HepG2 (cell line): ENCODE data around the gene PDK1. TPM values are rescaled to one million over a fixed set of nuclear protein-coding genes. Genes with fewer than 3 reads are reported as not detected.
A peak's percentile ranks its signal among the peaks of the same experiment; 100 is the strongest.

Experiments used
- ATF7-NPFF ChIP-seq: sonication (generic); formaldehyde crosslinking; IDR thresholded peaks from 2 replicates; pipeline ENCODE4 v1.8.1; 2023; ENCODE audit warnings: mild to moderate bottlenecking, low read depth, missing genetic modification reagents, moderate library complexity
- ETV6 ChIP-seq: sonication (generic); formaldehyde crosslinking; conservative IDR thresholded peaks from 2 replicates; pipeline ENCODE4 v1.4.0; 2020; ENCODE audit warnings: missing genetic modification reagents
- FIP1L1 ChIP-seq: fragments of 200-400 bp; formaldehyde crosslinking; IDR thresholded peaks from 2 replicates; pipeline ENCODE4 v1.6.1; 2018; ENCODE audit warnings: low read depth, mild to moderate bottlenecking, low read length, moderate library complexity, borderline replicate concordance; ENCODE audit not compliant: insufficient read depth
- MBD4 ChIP-seq: IDR thresholded peaks from 2 replicates; pipeline ENCODE4 v1.6.1; 2012; ENCODE audit warnings: low read length, inconsistent platforms, borderline replicate concordance
- NFKB2 ChIP-seq: sonication (generic); formaldehyde crosslinking; IDR thresholded peaks from 2 replicates; pipeline ENCODE4 v1.4.0; 2020; ENCODE audit warnings: missing genetic modification reagents, borderline replicate concordance
- NR3C1 ChIP-seq: sonication (generic); formaldehyde crosslinking; IDR thresholded peaks from 2 replicates; pipeline ENCODE4 v1.4.0; 2020; ENCODE audit warnings: missing genetic modification reagents
- ZKSCAN1 ChIP-seq: fragments of 150-350 bp; IDR thresholded peaks from 2 replicates; pipeline ENCODE4 v1.6.1; 2014; ENCODE audit warnings: low read length
- ZNF143 ChIP-seq: sonication (generic); formaldehyde crosslinking; IDR thresholded peaks from 2 replicates; pipeline ENCODE4 v1.4.0; 2020; ENCODE audit warnings: missing genetic modification reagents
- ZNF616 ChIP-seq: sonication (generic); formaldehyde crosslinking; IDR thresholded peaks from 2 replicates; pipeline ENCODE4 v1.5.0; 2020; ENCODE audit warnings: low read depth, mild to moderate bottlenecking, missing genetic modification reagents
- ZNF746 ChIP-seq: sonication (generic); formaldehyde crosslinking; IDR thresholded peaks from 2 replicates; pipeline ENCODE4 v1.8.0; 2022; ENCODE audit warnings: mild to moderate bottlenecking, missing genetic modification reagents
- ZNF766 ChIP-seq: sonication (generic); formaldehyde crosslinking; IDR thresholded peaks from 2 replicates; pipeline ENCODE4 v1.5.0; 2020; ENCODE audit warnings: missing genetic modification reagents, borderline replicate concordance
- ZSCAN31 ChIP-seq: sonication (generic); formaldehyde crosslinking; IDR thresholded peaks from 2 replicates; pipeline ENCODE4 v1.5.0; 2020; ENCODE audit warnings: low read depth, mild to moderate bottlenecking, missing genetic modification reagents
- polyA plus RNA-seq, 8 experiments: library from polyadenylated mRNA; depleted of rRNA in 3 of 8; stranded (reverse) in 7 of 8; unstranded in 1 of 8; fragments of >200 nt; fragmentation: Illumina TruSeq in 4 of 8; extraction: Trizol in 4 of 8; gene quantifications; 2 replicates each; pipeline versions ENCODE4 v1.2.1 to v1.2.3, GENCODE V29; 2011 to 2016; ENCODE audit warnings: low read depth in 4 of 8, missing spikeins in 1 of 8, mixed read lengths in 1 of 8; ENCODE audit not compliant: insufficient read depth in 1 of 8
- total RNA-seq, 5 experiments: library from RNA; depleted of rRNA; stranded (reverse); fragments of >200 nt; fragmentation: Illumina TruSeq; extraction: Trizol; gene quantifications; 2 replicates each; pipeline ENCODE4 v1.2.3, GENCODE V29; 2016; ENCODE audit warnings: low read depth in 1 of 5
- TF ChIP-seq, protein P1 (sequence below): IDR thresholded peaks from 2 replicates; pipeline ENCODE4 v1.6.1; 2012; ENCODE audit warnings: inconsistent platforms
- TF ChIP-seq, protein P2 (sequence below): sonication (generic); formaldehyde crosslinking; conservative IDR thresholded peaks from 2 replicates; pipeline ENCODE4 v1.8.0; 2022; ENCODE audit warnings: mild to moderate bottlenecking, moderate library complexity, missing genetic modification reagents
- TF ChIP-seq, protein P3 (sequence below): sonication (generic); formaldehyde crosslinking; IDR thresholded peaks from 2 replicates; pipeline ENCODE4 v1.5.1; 2020; ENCODE audit warnings: mild to moderate bottlenecking, missing genetic modification reagents, borderline replicate concordance
- TF ChIP-seq, protein P4 (sequence below): sonication (generic); formaldehyde crosslinking; IDR thresholded peaks from 2 replicates; pipeline ENCODE4 v1.8.0; 2022; ENCODE audit warnings: mild to moderate bottlenecking, missing genetic modification reagents, borderline replicate concordance
- TF ChIP-seq, protein P5 (sequence below): sonication (generic); formaldehyde crosslinking; IDR thresholded peaks from 2 replicates; pipeline ENCODE4 v1.4.0; 2020; ENCODE audit warnings: mild to moderate bottlenecking, missing genetic modification reagents

The PDK1 gene
- total and polyA plus RNA-seq, 2 of the 13 experiments (the other 11 are each of a cell fraction or from before 2014, with no cell fraction given): 11.9 to 96.9 TPM

DNA sequence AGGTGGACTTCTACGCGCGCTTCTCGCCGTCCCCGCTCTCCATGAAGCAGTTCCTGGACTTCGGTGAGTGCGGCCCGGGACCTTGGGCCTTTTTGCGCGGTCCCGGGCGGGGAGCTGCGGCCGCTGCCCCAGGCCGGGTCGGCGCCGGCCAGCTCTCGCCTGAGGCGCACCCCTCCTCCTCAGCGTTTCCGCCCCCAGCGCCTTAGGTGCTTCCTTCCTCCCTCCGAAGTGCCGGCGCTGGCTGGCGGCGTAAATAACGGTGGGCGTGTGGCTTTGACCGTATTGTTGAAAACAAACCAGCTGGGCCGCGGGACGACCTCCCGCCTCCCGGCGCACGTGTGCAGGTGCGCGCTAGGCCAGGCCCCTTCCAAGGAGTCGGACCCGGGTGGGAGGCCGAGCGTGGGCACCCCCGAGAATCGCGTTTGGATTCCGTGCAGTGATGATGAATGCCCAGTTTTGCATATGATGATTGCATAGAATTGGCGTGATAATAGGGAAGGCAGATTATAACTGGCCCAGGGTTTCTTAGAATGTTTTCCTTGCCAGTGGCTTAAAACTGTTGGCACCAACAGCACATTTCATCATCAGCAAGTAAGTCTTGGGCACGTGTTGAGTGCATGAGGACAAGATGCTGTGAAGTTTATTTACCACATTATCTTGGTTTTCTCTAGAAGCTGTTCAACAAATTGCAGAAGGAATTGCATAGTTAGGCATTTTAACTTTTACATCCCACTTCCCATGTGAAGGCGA is 569 bp downstream of the PDK1 start (continued):
- TF ChIP-seq ZSCAN31 (CRISPR knock-in tag) (no peak), ZNF616 (CRISPR knock-in tag) (no peak), ATF7-NPFF (CRISPR knock-in tag) (peak; percentile 28; the same call in 1 of the 2 replicates), ZKSCAN1 (no peak), ZNF746 (CRISPR knock-in tag) (peak; percentile 54; the same call in 1 of the 2 replicates), MBD4 (no peak), ZNF766 (CRISPR knock-in tag) (no peak), NFKB2 (CRISPR knock-in tag) (0 out of 2 replicates have a peak, but pooled peaks have one; percentile 68), FIP1L1 (no peak), NR3C1 (CRISPR knock-in tag) (no peak), ZNF143 (CRISPR knock-in tag) (no peak), ETV6 (CRISPR knock-in tag) (no peak)
- TF ChIP-seq, protein P1, sequence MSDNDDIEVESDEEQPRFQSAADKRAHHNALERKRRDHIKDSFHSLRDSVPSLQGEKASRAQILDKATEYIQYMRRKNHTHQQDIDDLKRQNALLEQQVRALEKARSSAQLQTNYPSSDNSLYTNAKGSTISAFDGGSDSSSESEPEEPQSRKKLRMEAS: peak; percentile 90
- TF ChIP-seq, protein P2, sequence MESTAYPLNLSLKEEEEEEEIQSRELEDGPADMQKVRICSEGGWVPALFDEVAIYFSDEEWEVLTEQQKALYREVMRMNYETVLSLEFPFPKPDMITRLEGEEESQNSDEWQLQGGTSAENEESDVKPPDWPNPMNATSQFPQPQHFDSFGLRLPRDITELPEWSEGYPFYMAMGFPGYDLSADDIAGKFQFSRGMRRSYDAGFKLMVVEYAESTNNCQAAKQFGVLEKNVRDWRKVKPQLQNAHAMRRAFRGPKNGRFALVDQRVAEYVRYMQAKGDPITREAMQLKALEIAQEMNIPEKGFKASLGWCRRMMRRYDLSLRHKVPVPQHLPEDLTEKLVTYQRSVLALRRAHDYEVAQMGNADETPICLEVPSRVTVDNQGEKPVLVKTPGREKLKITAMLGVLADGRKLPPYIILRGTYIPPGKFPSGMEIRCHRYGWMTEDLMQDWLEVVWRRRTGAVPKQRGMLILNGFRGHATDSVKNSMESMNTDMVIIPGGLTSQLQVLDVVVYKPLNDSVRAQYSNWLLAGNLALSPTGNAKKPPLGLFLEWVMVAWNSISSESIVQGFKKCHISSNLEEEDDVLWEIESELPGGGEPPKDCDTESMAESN (CRISPR knock-in tag): peak; percentile 57; the same call in 1 of the 2 replicates
- TF ChIP-seq, protein P3, sequence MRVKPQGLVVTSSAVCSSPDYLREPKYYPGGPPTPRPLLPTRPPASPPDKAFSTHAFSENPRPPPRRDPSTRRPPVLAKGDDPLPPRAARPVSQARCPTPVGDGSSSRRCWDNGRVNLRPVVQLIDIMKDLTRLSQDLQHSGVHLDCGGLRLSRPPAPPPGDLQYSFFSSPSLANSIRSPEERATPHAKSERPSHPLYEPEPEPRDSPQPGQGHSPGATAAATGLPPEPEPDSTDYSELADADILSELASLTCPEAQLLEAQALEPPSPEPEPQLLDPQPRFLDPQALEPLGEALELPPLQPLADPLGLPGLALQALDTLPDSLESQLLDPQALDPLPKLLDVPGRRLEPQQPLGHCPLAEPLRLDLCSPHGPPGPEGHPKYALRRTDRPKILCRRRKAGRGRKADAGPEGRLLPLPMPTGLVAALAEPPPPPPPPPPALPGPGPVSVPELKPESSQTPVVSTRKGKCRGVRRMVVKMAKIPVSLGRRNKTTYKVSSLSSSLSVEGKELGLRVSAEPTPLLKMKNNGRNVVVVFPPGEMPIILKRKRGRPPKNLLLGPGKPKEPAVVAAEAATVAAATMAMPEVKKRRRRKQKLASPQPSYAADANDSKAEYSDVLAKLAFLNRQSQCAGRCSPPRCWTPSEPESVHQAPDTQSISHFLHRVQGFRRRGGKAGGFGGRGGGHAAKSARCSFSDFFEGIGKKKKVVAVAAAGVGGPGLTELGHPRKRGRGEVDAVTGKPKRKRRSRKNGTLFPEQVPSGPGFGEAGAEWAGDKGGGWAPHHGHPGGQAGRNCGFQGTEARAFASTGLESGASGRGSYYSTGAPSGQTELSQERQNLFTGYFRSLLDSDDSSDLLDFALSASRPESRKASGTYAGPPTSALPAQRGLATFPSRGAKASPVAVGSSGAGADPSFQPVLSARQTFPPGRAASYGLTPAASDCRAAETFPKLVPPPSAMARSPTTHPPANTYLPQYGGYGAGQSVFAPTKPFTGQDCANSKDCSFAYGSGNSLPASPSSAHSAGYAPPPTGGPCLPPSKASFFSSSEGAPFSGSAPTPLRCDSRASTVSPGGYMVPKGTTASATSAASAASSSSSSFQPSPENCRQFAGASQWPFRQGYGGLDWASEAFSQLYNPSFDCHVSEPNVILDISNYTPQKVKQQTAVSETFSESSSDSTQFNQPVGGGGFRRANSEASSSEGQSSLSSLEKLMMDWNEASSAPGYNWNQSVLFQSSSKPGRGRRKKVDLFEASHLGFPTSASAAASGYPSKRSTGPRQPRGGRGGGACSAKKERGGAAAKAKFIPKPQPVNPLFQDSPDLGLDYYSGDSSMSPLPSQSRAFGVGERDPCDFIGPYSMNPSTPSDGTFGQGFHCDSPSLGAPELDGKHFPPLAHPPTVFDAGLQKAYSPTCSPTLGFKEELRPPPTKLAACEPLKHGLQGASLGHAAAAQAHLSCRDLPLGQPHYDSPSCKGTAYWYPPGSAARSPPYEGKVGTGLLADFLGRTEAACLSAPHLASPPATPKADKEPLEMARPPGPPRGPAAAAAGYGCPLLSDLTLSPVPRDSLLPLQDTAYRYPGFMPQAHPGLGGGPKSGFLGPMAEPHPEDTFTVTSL (CRISPR knock-in tag): no peak; the same call in 1 of the 2 replicates
- TF ChIP-seq, protein P4, sequence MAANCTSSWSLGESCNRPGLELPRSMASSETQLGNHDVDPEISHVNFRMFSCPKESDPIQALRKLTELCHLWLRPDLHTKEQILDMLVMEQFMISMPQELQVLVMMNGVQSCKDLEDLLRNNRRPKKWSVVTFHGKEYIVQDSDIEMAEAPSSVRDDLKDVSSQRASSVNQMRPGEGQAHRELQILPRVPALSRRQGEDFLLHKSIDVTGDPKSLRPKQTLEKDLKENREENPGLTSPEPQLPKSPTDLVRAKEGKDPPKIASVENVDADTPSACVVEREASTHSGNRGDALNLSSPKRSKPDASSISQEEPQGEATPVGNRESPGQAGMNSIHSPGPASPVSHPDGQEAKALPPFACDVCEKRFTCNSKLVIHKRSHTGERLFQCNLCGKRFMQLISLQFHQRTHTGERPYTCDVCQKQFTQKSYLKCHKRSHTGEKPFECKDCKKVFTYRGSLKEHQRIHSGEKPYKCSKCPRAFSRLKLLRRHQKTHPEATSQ (CRISPR knock-in tag): peak; percentile 45; the same call in 1 of the 2 replicates
- TF ChIP-seq, protein P5, sequence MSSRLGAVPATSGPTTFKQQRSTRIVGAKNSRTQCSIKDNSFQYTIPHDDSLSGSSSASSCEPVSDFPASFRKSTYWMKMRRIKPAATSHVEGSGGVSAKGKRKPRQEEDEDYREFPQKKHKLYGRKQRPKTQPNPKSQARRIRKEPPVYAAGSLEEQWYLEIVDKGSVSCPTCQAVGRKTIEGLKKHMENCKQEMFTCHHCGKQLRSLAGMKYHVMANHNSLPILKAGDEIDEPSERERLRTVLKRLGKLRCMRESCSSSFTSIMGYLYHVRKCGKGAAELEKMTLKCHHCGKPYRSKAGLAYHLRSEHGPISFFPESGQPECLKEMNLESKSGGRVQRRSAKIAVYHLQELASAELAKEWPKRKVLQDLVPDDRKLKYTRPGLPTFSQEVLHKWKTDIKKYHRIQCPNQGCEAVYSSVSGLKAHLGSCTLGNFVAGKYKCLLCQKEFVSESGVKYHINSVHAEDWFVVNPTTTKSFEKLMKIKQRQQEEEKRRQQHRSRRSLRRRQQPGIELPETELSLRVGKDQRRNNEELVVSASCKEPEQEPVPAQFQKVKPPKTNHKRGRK (CRISPR knock-in tag): no peak
